Gastrocnemius medialis (tissue), 4 donors: Measurements from ENCODE around the gene ACTL6B. TPM values are rescaled to one million over a fixed set of nuclear protein-coding genes. Genes with fewer than 3 reads are reported as not detected.

Source experiments
- ATAC-seq, 2 donors: fragments of 150-250 bp; one replicate each; pipeline ENCODE4 v1.9.1; 2016
- DNase-seq, 2 donors: peaks; one replicate each; pipeline ENCODE4 v3.0.0-alpha.2; 2019
- H3K27ac ChIP-seq, 4 donors: fragments of 200-600 bp; sonication (generic); 1 replicate in 1 of 4; 2 replicates in 3 of 4; pipeline ENCODE4 v1.5.1; 2016 to 2018; ENCODE audit warnings: mild to moderate bottlenecking in 2 of 4, moderate library complexity in 1 of 4
- H3K27me3 ChIP-seq, 3 donors: fragments of 200-600 bp; sonication (generic) in 2 of 3; 1 replicate in 1 of 3; 2 replicates in 2 of 3; pipeline versions ENCODE4 v1.5.1 to v1.6.0; 2016 to 2019; ENCODE audit warnings: mild to moderate bottlenecking in 1 of 3, moderate library complexity in 1 of 3
- H3K36me3 ChIP-seq, 2 donors: fragments of 200-600 bp; sonication (generic) in 1 of 2; one replicate each; pipeline ENCODE4 v1.5.1; 2017 to 2018
- H3K4me1 ChIP-seq, 2 donors: fragments of 200-600 bp; sonication (generic) in 1 of 2; one replicate each; pipeline ENCODE4 v1.5.1; 2016 to 2017; ENCODE audit warnings: mild to moderate bottlenecking in 2 of 2
- H3K4me3 ChIP-seq, 4 donors: fragments of 200-600 bp; sonication (generic) in 3 of 4; 1 replicate in 1 of 4; 2 replicates in 3 of 4; pipeline ENCODE4 v1.5.1; 2016 to 2019; ENCODE audit warnings: mild to moderate bottlenecking in 2 of 4
- H3K9me3 ChIP-seq, 3 donors: fragments of 200-600 bp; sonication (generic) in 2 of 3; 1 replicate in 1 of 3; 2 replicates in 2 of 3; pipeline ENCODE4 v1.5.1; 2016 to 2019
- POLR2A ChIP-seq, 2 donors: fragments of 450-650 bp; IDR thresholded peaks; one replicate each; pipeline ENCODE4 v1.6.1; 2017; ENCODE audit warnings: antibody characterized with exemption in 2 of 2, mild to moderate bottlenecking in 2 of 2, moderate library complexity in 2 of 2
- in situ Hi-C, 4 donors: fragments of 200-750 bp; cut with MboI; loops; one replicate each; pipeline versions ENCODE4 v1.15.0 to v1.8.0; 2017; ENCODE audit warnings: low sequenced_read_pairs in 4 of 4
- intact Hi-C: fragments of 100-400 bp; cut with DNase I; formaldehyde crosslinking; loops from one replicate; pipeline ENCODE4 v1.15.1; 2023; ENCODE audit warnings: low total_unique reads
- total RNA-seq, 4 donors: library from RNA; depleted of rRNA; stranded (reverse); fragments of >200 nt; gene quantifications; one replicate each; pipeline versions ENCODE4 v1.1.0 to v1.2.3, GENCODE V29; 2016
- TF ChIP-seq, protein P1 (sequence below), 5 experiments: fragments of 450-650 bp in 3 of 5; fragments of 200-600 bp in 2 of 5; sonication (generic) in 2 of 5; IDR thresholded peaks in 4 of 5; conservative IDR thresholded peaks in 1 of 5; 1 replicate in 4 of 5; 2 replicates in 1 of 5; pipeline ENCODE4 v1.5.1; 2016 to 2019; ENCODE audit warnings: antibody characterized with exemption in 5 of 5, mild to moderate bottlenecking in 3 of 5, moderate library complexity in 3 of 5

The ACTL6B gene
- total RNA-seq, 4 donors from 2014 or later: not detected

GRCh38 chr7:100684534-100685042 is 28.3 kb upstream of the ACTL6B start:
- ATAC-seq (no peak), DNase-seq (no peak)
- Histone ChIP-seq H3K27me3 (no peaks in the 10 kb centered on the region), H3K4me3 (no peak overlapping the region), H3K27ac (no peak overlapping the region), H3K36me3 (peaks cover 0 to 74% of the 10 kb centered on the region in 2 donors), H3K4me1 (peaks cover 4 to 8% of the 10 kb centered on the region in 2 donors), H3K9me3 (no peaks in the 10 kb centered on the region)
- in situ Hi-C loops: no loop called here
- intact Hi-C loops: no loop called here
- TF ChIP-seq POLR2A (IDR thresholded peaks at IDR 0.05): no peak
- TF ChIP-seq, protein P1, sequence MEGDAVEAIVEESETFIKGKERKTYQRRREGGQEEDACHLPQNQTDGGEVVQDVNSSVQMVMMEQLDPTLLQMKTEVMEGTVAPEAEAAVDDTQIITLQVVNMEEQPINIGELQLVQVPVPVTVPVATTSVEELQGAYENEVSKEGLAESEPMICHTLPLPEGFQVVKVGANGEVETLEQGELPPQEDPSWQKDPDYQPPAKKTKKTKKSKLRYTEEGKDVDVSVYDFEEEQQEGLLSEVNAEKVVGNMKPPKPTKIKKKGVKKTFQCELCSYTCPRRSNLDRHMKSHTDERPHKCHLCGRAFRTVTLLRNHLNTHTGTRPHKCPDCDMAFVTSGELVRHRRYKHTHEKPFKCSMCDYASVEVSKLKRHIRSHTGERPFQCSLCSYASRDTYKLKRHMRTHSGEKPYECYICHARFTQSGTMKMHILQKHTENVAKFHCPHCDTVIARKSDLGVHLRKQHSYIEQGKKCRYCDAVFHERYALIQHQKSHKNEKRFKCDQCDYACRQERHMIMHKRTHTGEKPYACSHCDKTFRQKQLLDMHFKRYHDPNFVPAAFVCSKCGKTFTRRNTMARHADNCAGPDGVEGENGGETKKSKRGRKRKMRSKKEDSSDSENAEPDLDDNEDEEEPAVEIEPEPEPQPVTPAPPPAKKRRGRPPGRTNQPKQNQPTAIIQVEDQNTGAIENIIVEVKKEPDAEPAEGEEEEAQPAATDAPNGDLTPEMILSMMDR (IDR thresholded peaks at IDR 0.05 in 4 of 5, conservative IDR thresholded peaks at IDR 0.05 in 1 of 5): no peak

- Histone ChIP-seq H3K27ac (no peak overlapping the region), H3K4me1 (peaks cover 0 to under 1% of the 10 kb centered on the region in 2 donors), H3K9me3 (no peaks in the 10 kb centered on the region), H3K27me3 (no peaks in the 10 kb centered on the region), H3K36me3 (peaks cover 0 to 78% of the 10 kb centered on the region in 2 donors), H3K4me3 (no peak overlapping the region)
- no peak for DNase-seq
- intact Hi-C loops: no loop called here
- ATAC-seq: no peak
- in situ Hi-C loops: no loop called here
- TF ChIP-seq POLR2A (IDR thresholded peaks at IDR 0.05): no peak
- TF ChIP-seq, protein P1 (IDR thresholded peaks at IDR 0.05 in 4 of 5, conservative IDR thresholded peaks at IDR 0.05 in 1 of 5): no peak
These were observed 27.6 kb upstream of the ACTL6B start for GRCh38 chr7:100683659-100684533.

- peaks cover 0 to 81% of the 10 kb centered on the region in 2 donors for H3K36me3 ChIP-seq
- in situ Hi-C loops (no loop called here), intact Hi-C loops (no loop called here)
- ATAC-seq (no peak), DNase-seq (no peak)
- no peaks in the 10 kb centered on the region for H3K27me3 ChIP-seq
- TF ChIP-seq, protein P1 (IDR thresholded peaks at IDR 0.05 in 4 of 5, conservative IDR thresholded peaks at IDR 0.05 in 1 of 5): no peak
- no peak for TF ChIP-seq POLR2A (IDR thresholded peaks at IDR 0.05)
- no peak overlapping the region for H3K27ac ChIP-seq
- no peak overlapping the region for H3K4me3 ChIP-seq
- H3K9me3 ChIP-seq: no peaks in the 10 kb centered on the region
- no peaks in the 10 kb centered on the region for H3K4me1 ChIP-seq
These were observed 26.9 kb upstream of the ACTL6B start for GRCh38 chr7:100682991-100683658.

GRCh38 chr7:100682228-100682741 is 26.0 kb upstream of the ACTL6B start:
- ATAC-seq: no peak
- H3K9me3 ChIP-seq: no peaks in the 10 kb centered on the region
- no peak for DNase-seq
- TF ChIP-seq POLR2A (IDR thresholded peaks at IDR 0.05): no peak
- TF ChIP-seq, protein P1 (IDR thresholded peaks at IDR 0.05 in 4 of 5, conservative IDR thresholded peaks at IDR 0.05 in 1 of 5): no peak
- no peaks in the 10 kb centered on the region for H3K27me3 ChIP-seq
- intact Hi-C loops: no loop called here
- peaks cover 0 to 81% of the 10 kb centered on the region in 2 donors for H3K36me3 ChIP-seq
- no peak overlapping the region for H3K4me3 ChIP-seq
- H3K27ac ChIP-seq: no peak overlapping the region
- H3K4me1 ChIP-seq: no peaks in the 10 kb centered on the region
- in situ Hi-C loops: no loop called here
